ENCODE measurements around the gene NFATC4. TPM values are rescaled to one million over a fixed set of nuclear protein-coding genes. Genes with fewer than 3 reads are reported as not detected.

Gene NFATC4
- total and polyA plus RNA-seq, 10 of the 15 experiments (the other 5 are each of a cell fraction or from before 2014, with no cell fraction given): 0.97 to 14.3 (median 4.9) TPM

DNA sequence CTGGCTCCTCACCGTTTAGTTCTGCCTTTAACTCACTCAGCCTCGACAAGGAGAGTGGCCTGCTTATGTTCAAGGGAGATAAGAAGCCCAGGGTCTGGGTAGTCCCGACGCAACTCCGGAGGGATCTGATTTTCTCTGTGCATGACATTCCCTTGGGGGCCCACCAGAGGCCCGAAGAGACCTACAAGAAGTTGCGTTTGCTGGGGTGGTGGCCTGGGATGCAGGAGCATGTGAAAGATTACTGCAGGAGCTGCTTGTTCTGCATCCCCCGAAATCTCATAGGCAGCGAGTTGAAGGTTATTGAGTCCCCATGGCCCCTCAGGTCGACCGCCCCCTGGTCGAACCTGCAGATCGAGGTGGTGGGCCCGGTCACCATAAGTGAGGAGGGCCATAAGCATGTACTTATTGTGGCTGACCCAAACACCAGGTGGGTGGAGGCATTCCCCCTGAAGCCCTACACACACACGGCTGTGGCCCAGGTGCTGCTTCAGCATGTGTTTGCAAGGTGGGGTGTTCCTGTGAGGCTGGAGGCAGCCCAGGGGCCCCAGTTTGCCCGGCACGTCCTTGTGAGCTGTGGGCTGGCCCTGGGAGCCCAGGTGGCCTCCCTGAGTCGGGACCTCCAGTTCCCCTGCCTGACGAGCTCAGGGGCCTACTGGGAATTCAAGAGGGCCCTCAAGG is 48.4 kb downstream of the NFATC4 start:
- no peak overlapping the region for H3K4me2 ChIP-seq (ENCODE audit: control insufficient read depth, insufficient read depth)
- no peak for FAIRE-seq
- H3K4me3 ChIP-seq: no peak overlapping the region
- 27% methylated on average over 19 of the region's 19 CpGs for WGBS (ENCODE audit: insufficient coverage, insufficient replicate concordance, low lambda C conversion rate, missing lambda C conversion rate)
- no peak overlapping the region for H3K9ac ChIP-seq (ENCODE audit: control insufficient read depth, insufficient read depth, low read length)
- H2AFZ ChIP-seq (ENCODE audit: control insufficient read depth, low read depth, low read length): no peak overlapping the region
- H3K4me1 ChIP-seq (ENCODE audit: control insufficient read depth, insufficient read depth, low read length): no peaks in the 10 kb centered on the region
- DNase-seq (ENCODE audit: low read depth, low spot score): no peak
- no peaks in the 10 kb centered on the region for H4K20me1 ChIP-seq (ENCODE audit: control insufficient read depth, insufficient read depth)
- no peak for TF ChIP-seq RB1 (IDR thresholded peaks at IDR 0.05; ENCODE audit: borderline replicate concordance)
- no peak for TF ChIP-seq GATAD2B (conservative IDR thresholded peaks at IDR 0.05; ENCODE audit: low read depth)
- TF ChIP-seq CBX5 (IDR thresholded peaks at IDR 0.05; ENCODE audit: low read depth): no peak
- no peak for TF ChIP-seq BCL3 (IDR thresholded peaks at IDR 0.05; ENCODE audit: borderline replicate concordance, insufficient read depth, low read depth, low read length, poor library complexity, severe bottlenecking)
- no peak for TF ChIP-seq PAX5 (IDR thresholded peaks at IDR 0.05; ENCODE audit: borderline replicate concordance, low read depth, low read length)
- TF ChIP-seq KAT2A (conservative IDR thresholded peaks at IDR 0.05; ENCODE audit: control insufficient read depth, low read depth, low read length): no peak
- TF ChIP-seq ZNF24 (IDR thresholded peaks at IDR 0.05): no peak
- no peak for TF ChIP-seq MYB (IDR thresholded peaks at IDR 0.05; ENCODE audit: borderline replicate concordance, low read depth, low read length)
- TF ChIP-seq HDAC6 (IDR thresholded peaks at IDR 0.05; ENCODE audit: unreplicated experiment): no peak
- TF ChIP-seq ZNF622 (IDR thresholded peaks at IDR 0.05): no peak
- TF ChIP-seq, protein P1, sequence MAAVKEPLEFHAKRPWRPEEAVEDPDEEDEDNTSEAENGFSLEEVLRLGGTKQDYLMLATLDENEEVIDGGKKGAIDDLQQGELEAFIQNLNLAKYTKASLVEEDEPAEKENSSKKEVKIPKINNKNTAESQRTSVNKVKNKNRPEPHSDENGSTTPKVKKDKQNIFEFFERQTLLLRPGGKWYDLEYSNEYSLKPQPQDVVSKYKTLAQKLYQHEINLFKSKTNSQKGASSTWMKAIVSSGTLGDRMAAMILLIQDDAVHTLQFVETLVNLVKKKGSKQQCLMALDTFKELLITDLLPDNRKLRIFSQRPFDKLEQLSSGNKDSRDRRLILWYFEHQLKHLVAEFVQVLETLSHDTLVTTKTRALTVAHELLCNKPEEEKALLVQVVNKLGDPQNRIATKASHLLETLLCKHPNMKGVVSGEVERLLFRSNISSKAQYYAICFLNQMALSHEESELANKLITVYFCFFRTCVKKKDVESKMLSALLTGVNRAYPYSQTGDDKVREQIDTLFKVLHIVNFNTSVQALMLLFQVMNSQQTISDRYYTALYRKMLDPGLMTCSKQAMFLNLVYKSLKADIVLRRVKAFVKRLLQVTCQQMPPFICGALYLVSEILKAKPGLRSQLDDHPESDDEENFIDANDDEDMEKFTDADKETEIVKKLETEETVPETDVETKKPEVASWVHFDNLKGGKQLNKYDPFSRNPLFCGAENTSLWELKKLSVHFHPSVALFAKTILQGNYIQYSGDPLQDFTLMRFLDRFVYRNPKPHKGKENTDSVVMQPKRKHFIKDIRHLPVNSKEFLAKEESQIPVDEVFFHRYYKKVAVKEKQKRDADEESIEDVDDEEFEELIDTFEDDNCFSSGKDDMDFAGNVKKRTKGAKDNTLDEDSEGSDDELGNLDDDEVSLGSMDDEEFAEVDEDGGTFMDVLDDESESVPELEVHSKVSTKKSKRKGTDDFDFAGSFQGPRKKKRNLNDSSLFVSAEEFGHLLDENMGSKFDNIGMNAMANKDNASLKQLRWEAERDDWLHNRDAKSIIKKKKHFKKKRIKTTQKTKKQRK (IDR thresholded peaks at IDR 0.05; ENCODE audit: low read depth, low read length): no peak
- in situ Hi-C loops (cut with MboI) (no loop called here), intact Hi-C loops (cut with micrococcal nuclease; ENCODE audit: unreplicated experiment) (no loop called here)
- ChIA-PET RAD21 (ENCODE audit: unreplicated experiment) (no interaction called here), SMC1A (ENCODE audit: uncharacterized antibody, unreplicated experiment) (no interaction called here), CTCF (no interaction called here), POLR2A (interaction anchor here (1.0 to 1.3 kb wide), 2 partner anchors 14 to 55 kb away, joined by 3 read pairs; partner anchors contain the start of gene KHNYN)
- no peaks in the 10 kb centered on the region for H3K36me3 ChIP-seq (ENCODE audit: control insufficient read depth in 2 of 2, insufficient read depth in 2 of 2, low read length in 1 of 2)
- no peaks in the 10 kb centered on the region for H3K9me3 ChIP-seq (replicated peaks; ENCODE audit: control insufficient read depth, insufficient read depth, low read length)
- H3K79me2 ChIP-seq (ENCODE audit: control insufficient read depth, insufficient read depth, low read length): no peaks in the 10 kb centered on the region
- no TSS peak for BruUV-seq (replicated peaks)
- H3K27ac ChIP-seq (ENCODE audit: control insufficient read depth, insufficient read depth): no peak overlapping the region
- ATAC-seq: no peak
- H3K27me3 ChIP-seq (replicated peaks in 1 of 2; ENCODE audit: control insufficient read depth in 2 of 2, insufficient read depth in 2 of 2, low read length in 1 of 2): no peaks in the 10 kb centered on the region; a peak in 3 of 4 replicates
